Natural killer cell (primary cell): ENCODE results near the gene TACC2. TPM values are rescaled to one million over a fixed set of nuclear protein-coding genes. Genes with fewer than 3 reads are reported as not detected.

Experiments used
- ATAC-seq, 3 donors: fragments of 150-1000 bp in 2 of 3; fragments of 200-7000 bp in 1 of 3; cut with Tn5 transposase; 1 replicate in 1 of 3; 2 replicates in 2 of 3; pipeline ENCODE4 v1.10.0; 2021; ENCODE audit warnings: mild to moderate bottlenecking in 2 of 3, moderate library complexity in 2 of 3
- DNase-seq, 2 donors: peaks; one replicate each; pipeline versions ENCODE4 v3.0.0 to v3.0.0-alpha.2; 2013 to 2021; ENCODE audit warnings: mixed read lengths in 1 of 2
- H3K27ac ChIP-seq: one replicate; pipeline ENCODE4 v1.5.1; 2013; ENCODE audit warnings: mild to moderate bottlenecking, low read length
- H3K27me3 ChIP-seq: one replicate; pipeline ENCODE4 v1.6.1; 2013; ENCODE audit warnings: low read length; ENCODE audit not compliant: control insufficient read depth, insufficient read depth
- H3K36me3 ChIP-seq: one replicate; pipeline ENCODE4 v1.6.1; 2013; ENCODE audit warnings: low read length; ENCODE audit not compliant: control insufficient read depth, insufficient read depth
- H3K4me1 ChIP-seq: one replicate; pipeline ENCODE4 v1.6.1; 2013; ENCODE audit warnings: low read length; ENCODE audit not compliant: control insufficient read depth, insufficient read depth
- H3K4me3 ChIP-seq: one replicate; pipeline ENCODE4 v1.5.1; 2013; ENCODE audit warnings: low read length
- H3K9me3 ChIP-seq: one replicate; pipeline ENCODE4 v1.6.1; 2013; ENCODE audit warnings: low read length; ENCODE audit not compliant: control insufficient read depth, insufficient read depth
- H3K27ac Mint-ChIP-seq, 2 donors: one replicate each; pipeline ENCODE4 v1.8.0; 2022; ENCODE audit warnings: mild to moderate bottlenecking in 2 of 2, mixed read lengths in 2 of 2, moderate library complexity in 1 of 2
- H3K27me3 Mint-ChIP-seq, 2 donors: one replicate each; pipeline ENCODE4 v1.8.0; 2022; ENCODE audit warnings: low read depth in 2 of 2, mixed read lengths in 2 of 2
- H3K36me3 Mint-ChIP-seq: one replicate; pipeline ENCODE4 v1.8.0; 2022; ENCODE audit warnings: mixed read lengths
- H3K4me1 Mint-ChIP-seq, 2 donors: one replicate each; pipeline ENCODE4 v1.8.0; 2022; ENCODE audit warnings: mixed read lengths in 2 of 2
- H3K4me3 Mint-ChIP-seq: one replicate; pipeline ENCODE4 v1.8.0; 2022; ENCODE audit warnings: mild to moderate bottlenecking, moderate library complexity, mixed read lengths
- H3K9me3 Mint-ChIP-seq, 2 donors: one replicate each; pipeline ENCODE4 v1.8.0; 2022; ENCODE audit warnings: mixed read lengths in 2 of 2
- CTCF ChIP-seq: fragments of 200-600 bp; IDR thresholded peaks from one replicate; pipeline ENCODE4 v1.8.0; 2022; ENCODE audit warnings: antibody characterized with exemption
- WGBS: methylation state at CpG from one replicate; pipeline ENCODE4 v1.1.7; 2013; ENCODE audit warnings: missing lambda C conversion rate; ENCODE audit not compliant: insufficient coverage; 5-methylcytosine and 5-hydroxymethylcytosine counted together
- intact Hi-C: fragments of 100-400 bp; cut with micrococcal nuclease; formaldehyde crosslinking; loops from one replicate; pipeline ENCODE4 v1.14.2; 2022
- total RNA-seq, 4 donors: library from RNA; stranded (reverse); fragments of 120-200 nt in 1 of 4; gene quantifications; one replicate each; pipeline versions ENCODE4 v1.2.3 to v1.2.4, GENCODE V29; 2013 to 2022

TACC2 gene
- total RNA-seq, 3 donors from 2014 or later (not counting 1 experiment from before 2014, with no cell fraction given): not detected

- Mint-ChIP-seq H3K4me3 (no peak overlapping the region), H3K27me3 (peaks cover 0 to 3% of the 10 kb centered on the region in 2 donors), H3K36me3 (no peaks in the 10 kb centered on the region), H3K9me3 (no peaks in the 10 kb centered on the region), H3K4me1 (no peaks in the 10 kb centered on the region), H3K27ac (no peak overlapping the region)
- no peak for ATAC-seq
- Histone ChIP-seq H3K27ac (no peak overlapping the region), H3K4me1 (no peaks in the 10 kb centered on the region), H3K9me3 (no peaks in the 10 kb centered on the region), H3K4me3 (no peak overlapping the region), H3K27me3 (no peaks in the 10 kb centered on the region), H3K36me3 (no peaks in the 10 kb centered on the region)
- intact Hi-C loops: no loop called here
- DNase-seq: no peak
- TF ChIP-seq CTCF: no peak
- 80% methylated on average over 15 of the region's 15 CpGs for WGBS
These were observed 215.9 kb downstream of the TACC2 start for GRCh38 chr10:122204691-122205489.

- Histone ChIP-seq H3K36me3 (no peaks in the 10 kb centered on the region), H3K4me3 (no peak overlapping the region), H3K9me3 (no peaks in the 10 kb centered on the region), H3K4me1 (no peaks in the 10 kb centered on the region), H3K27ac (no peak overlapping the region), H3K27me3 (no peaks in the 10 kb centered on the region)
- no peak overlapping the region for H3K4me3 Mint-ChIP-seq
- ATAC-seq (no peak), DNase-seq (no peak)
- no peak for TF ChIP-seq CTCF
- no peaks in the 10 kb centered on the region for H3K36me3 Mint-ChIP-seq
- no peaks in the 10 kb centered on the region for H3K4me1 Mint-ChIP-seq
- intact Hi-C loops: no loop called here
- 88% methylated on average over 6 of the region's 6 CpGs for WGBS
- peaks cover 0 to 3% of the 10 kb centered on the region in 2 donors for H3K27me3 Mint-ChIP-seq
- H3K27ac Mint-ChIP-seq: no peak overlapping the region
- H3K9me3 Mint-ChIP-seq: no peaks in the 10 kb centered on the region
These were observed 217.6 kb downstream of the TACC2 start for GRCh38 chr10:122206471-122207065.

- H3K36me3 Mint-ChIP-seq: no peaks in the 10 kb centered on the region
- H3K4me3 Mint-ChIP-seq: no peak overlapping the region
- no peak for TF ChIP-seq CTCF
- 93% methylated on average over 6 of the region's 6 CpGs for WGBS
- H3K9me3 ChIP-seq: no peaks in the 10 kb centered on the region
- H3K4me1 Mint-ChIP-seq: no peaks in the 10 kb centered on the region
- H3K27me3 ChIP-seq: no peaks in the 10 kb centered on the region
- DNase-seq: no peak
- no peak overlapping the region for H3K4me3 ChIP-seq
- no peak overlapping the region for H3K27ac ChIP-seq
- H3K9me3 Mint-ChIP-seq: no peaks in the 10 kb centered on the region
- intact Hi-C loops: no loop called here
- no peaks in the 10 kb centered on the region for H3K36me3 ChIP-seq
- H3K4me1 ChIP-seq: no peaks in the 10 kb centered on the region
- no peak for ATAC-seq
- H3K27ac Mint-ChIP-seq: no peak overlapping the region
- H3K27me3 Mint-ChIP-seq: peaks cover 0 to 3% of the 10 kb centered on the region in 2 donors
These were observed 218.2 kb downstream of the TACC2 start for GRCh38 chr10:122207163-122207562.
